Subcutaneous adipose tissue (tissue), 4 donors: ENCODE results near the gene ZNF273. TPM values are rescaled to one million over a fixed set of nuclear protein-coding genes. Genes with fewer than 3 reads are reported as not detected.

Experiments used
- total RNA-seq, 4 donors: library from RNA; depleted of rRNA; stranded (reverse); fragments of >200 nt; gene quantifications; one replicate each; pipeline ENCODE4 v1.1.0, GENCODE V29; 2016
- TF ChIP-seq, protein P1 (sequence below): fragments of 450-650 bp; IDR thresholded peaks from one replicate; pipeline ENCODE4 v1.5.1; 2016; ENCODE audit warnings: low read depth, mild to moderate bottlenecking, control low read depth, antibody characterized with exemption, moderate library complexity

Gene ZNF273
- total RNA-seq, 4 donors from 2014 or later, result 4.4 to 8.1 (median 6.8) TPM

DNA sequence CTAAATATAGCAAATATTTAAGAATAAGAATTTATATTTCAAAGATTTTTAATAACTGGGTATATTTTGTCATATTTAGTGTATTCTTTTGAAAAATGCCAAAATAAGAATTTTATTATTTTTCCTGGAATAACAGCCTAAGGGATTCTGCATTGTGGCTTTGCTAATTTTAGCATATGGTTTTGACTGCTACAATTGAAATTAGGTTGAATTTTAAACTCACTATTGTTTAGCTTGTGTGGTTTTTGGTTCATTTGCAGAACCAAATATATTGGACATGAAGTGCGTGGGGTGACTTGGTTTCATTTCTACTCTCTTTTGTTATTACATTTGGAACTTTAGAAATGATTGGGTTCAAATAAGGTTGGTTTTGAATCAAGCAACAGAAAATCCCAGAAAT, 35.5 kb downstream of the ZNF273 start:
- TF ChIP-seq, protein P1, sequence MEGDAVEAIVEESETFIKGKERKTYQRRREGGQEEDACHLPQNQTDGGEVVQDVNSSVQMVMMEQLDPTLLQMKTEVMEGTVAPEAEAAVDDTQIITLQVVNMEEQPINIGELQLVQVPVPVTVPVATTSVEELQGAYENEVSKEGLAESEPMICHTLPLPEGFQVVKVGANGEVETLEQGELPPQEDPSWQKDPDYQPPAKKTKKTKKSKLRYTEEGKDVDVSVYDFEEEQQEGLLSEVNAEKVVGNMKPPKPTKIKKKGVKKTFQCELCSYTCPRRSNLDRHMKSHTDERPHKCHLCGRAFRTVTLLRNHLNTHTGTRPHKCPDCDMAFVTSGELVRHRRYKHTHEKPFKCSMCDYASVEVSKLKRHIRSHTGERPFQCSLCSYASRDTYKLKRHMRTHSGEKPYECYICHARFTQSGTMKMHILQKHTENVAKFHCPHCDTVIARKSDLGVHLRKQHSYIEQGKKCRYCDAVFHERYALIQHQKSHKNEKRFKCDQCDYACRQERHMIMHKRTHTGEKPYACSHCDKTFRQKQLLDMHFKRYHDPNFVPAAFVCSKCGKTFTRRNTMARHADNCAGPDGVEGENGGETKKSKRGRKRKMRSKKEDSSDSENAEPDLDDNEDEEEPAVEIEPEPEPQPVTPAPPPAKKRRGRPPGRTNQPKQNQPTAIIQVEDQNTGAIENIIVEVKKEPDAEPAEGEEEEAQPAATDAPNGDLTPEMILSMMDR, result no peak

DNA sequence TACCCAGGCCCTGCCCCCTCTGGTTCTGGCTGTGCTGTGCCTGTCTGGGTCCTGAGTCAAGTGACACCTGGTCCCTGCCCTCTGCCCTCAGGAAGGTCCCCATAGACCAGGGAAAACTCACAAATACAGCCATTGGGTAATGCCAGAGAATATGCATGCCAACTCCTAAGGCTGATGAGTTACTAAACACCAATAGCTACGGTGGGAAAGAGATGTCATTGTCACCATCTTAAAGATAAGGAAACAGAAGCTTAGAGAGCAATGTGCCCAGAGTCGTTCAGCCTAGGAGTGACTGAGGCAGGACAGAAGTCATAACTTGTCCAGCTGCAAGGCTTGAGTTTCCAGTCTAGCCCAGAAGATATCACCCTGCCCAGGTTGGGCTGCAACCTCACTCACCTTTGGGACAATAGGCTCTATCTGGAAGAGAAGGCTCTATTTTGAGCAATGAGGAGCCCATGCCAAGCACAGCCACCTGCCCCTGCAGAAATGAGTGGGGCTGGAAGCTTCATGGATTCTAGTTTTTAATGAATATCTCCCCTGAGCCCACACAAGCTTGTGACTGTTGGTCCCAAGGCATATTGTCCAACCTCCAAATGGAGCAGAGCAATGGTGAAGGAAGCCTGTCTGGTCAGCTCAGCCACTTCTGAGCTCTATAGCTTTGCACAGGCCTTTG, 42.6 kb downstream of the ZNF273 start:
- TF ChIP-seq, protein P1, result no peak

DNA sequence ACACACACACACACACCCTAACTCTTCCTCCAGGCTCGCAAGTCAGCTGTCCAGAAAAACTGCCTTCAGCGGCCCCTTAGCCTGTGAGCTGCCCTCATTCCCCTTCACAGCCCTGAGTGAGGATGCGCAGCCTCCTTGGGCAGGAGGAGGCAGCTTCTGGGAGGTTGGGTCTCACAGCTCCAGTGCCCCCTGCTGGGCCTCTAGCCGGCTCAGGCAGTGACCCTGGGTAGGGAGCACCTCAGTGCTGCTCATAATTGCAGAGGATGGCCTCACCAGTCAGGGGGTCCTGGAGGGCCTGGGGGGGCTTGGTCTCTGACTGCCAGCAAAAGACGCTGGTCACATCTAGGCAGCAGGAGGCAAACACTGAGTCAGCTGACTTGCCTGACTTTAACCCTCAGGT, 43.7 kb downstream of the ZNF273 start:
- TF ChIP-seq, protein P1, result no peak

DNA sequence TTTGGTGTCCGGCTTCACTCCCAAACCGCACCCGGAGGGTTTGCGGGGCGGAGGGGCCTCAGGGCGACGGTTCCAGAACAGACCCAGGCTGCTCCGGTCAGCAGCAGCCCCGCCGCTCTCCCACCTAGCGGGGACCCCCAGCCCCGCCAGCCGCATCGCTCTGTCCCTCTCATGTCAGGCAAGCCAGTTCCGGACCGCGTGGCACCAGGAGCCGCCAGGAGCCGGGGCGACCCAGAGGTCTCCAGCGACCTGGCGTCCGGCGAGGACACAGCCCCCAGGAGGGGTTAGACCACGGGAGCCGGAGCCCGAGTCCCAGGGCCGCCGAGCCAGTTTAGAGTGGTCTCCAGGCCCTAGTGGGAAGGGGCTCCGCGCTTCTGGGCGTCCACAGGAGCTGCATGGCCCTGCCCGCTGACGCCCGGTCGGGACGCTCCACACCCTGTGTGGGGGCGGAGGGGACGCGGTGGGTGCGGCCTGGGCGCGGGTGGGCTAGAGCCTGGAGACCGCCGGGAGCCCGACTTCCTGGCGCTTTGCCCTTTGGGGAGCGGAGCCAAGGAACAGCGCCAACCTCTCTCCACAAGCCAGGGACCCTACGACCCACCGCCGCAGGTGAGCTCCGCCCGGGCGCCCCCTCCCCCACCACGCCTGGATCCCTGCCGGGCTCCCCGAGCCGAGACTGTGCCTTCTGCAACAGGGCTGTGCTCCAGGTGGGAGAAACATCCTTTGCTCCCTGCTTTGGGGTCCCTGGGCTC, 44.4 kb downstream of the ZNF273 start:
- TF ChIP-seq, protein P1, result no peak

DNA sequence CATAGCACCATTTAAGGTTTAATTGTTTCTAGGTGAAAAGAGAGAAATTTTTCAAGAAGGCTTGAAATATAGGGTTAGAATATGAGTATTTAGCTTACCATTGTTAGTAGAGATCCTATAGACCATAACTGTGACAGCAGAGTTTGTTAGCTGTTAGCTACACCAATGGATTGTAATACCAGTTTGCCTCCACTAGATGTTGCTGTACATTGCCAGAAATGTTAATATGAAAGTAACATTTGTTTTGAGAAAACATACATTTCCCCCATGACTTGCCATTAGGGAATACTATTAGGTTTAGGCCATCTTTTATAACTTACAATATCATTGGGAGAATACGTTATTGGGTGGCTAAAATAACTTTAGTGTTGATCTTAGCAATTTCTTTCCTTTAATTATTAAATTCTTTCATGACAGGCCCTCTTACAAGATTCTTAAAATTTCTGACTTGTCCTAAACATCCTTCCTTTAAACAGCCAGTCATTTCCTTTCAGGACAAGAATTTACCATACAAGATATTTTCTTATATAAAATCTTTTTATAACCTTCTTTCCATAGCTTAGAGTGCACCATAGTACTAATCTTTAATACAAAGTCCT, 48.3 kb downstream of the ZNF273 start:
- TF ChIP-seq, protein P1, result no peak

DNA sequence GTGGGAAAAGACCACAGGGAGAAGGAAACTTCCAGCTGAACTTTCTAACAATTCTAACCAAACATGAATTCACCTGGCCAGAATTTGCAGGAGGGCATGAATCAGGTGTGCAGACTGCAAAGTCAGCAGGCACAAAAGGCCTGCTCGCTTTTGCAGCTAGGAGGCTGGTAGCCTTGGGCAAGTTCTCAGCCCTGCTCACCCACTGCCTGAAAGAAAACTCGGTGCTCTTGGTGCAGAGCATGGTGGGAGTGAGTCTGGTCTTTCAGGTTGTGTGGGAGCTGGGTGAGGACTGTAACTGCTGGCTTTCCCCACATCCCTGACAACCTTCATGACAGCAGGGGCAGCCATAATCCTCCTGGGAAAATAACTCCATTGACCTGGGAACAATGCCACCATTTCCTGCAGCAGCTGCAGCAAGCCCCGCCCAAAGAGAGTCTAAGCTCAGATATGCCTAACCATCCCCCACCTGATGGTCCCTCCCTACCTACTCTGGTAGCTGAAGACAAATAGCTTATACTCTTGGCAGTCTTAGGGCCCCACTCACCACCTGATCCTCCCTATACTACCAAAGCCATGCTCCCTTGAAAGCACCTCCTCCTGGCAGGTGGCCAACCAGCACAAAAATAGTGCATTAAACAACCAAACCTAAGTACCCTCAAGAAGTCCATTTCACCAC, 56.1 kb downstream of the ZNF273 start:
- TF ChIP-seq, protein P1, result no peak

DNA sequence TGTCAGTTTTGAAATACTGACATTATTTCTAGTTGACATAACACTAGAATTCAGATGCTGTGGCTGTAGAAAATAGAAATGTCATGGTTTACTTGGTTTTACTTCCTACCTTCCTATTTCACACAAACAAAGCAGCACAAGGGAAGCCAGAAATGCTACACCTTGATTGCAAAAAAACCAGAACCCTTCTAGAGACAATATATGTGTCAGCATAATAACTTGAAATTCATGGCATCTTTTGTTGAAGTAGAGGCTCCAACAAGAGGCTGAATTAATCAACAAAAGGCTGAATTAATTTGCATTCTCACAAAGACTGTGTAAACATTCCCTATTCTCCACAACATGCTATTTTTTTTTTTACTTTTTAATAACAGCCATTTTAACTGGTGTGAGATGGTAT, 62.5 kb downstream of the ZNF273 start:
- TF ChIP-seq, protein P1, result no peak
